ENCODE data around the gene TRIM9. TPM values are rescaled to one million over a fixed set of nuclear protein-coding genes. Genes with fewer than 3 reads are reported as not detected.

Gene TRIM9
- total RNA-seq: 1 to 10 TPM; 1.7 to 2.3 TPM

DNA sequence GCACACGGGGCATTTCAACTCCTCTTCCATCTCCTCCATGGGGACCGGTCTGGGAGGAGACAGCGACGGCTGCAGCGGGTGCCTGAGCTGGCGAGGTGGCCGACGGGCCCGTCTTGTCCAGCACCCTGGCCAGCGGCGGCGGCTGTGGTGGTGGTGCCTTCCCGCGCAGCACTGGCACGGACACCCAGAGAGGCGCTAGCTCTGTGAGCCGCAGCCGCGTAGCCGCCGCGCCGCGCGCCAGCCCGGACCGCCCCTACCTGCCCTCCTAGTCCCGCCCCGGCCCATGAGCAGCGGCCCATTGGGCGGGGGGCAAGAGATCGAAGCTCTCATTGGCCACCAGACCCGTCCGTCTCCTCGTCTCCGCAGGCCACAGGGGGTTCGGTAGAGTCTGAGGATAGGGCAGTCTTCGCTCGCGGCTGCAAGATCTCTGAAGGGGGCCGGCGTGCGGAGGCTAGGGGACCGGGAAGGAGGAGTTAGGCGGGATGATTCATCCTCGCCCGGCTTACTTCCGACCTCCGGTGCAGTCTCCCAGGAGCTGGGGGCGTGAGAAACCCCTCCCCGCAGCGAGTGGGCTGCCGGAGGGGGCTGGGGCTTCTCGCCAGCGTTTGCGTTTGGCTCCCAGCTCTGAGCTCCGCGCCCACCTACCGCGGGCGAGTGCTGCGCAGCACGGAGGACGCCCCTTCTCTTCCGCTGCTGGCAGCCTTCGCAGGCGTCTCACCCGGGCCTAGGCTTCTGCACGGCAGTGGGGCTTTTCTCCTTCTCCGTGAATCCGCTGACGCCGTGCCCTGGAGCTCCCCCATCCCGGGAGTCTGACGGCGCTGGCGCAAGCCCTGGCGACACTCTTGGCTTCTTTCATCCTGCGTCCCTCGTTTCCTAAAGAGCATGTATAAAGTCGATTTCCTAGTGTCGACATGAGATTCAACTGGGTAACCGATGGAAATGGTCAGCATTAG lies at the start of gene TRIM9:
Gene TRIM9 (minus strand): TSS at position 205 of the 953 bp plus-strand sequence. CDS start 166 bp downstream, at position 39.
- DNase-seq (peak; percentile 92), ATAC-seq (ENCODE audit: low read depth) (peak; percentile 97)
- H3K27me3 Mint-ChIP-seq: peaks cover 16% of the 10 kb centered on the region
- POLR2A ChIA-PET: interaction anchor here (0.5 to 1.6 kb wide), 4 partner anchors 9 to 1240 kb away, joined by 4 to 5 read pairs (median 4); no protein-coding TSS in a partner anchor
- peak within 1 kb of the TSS; percentile 82 for H3K27ac Mint-ChIP-seq
- H3K4me3 Mint-ChIP-seq: peak within 1 kb of the TSS; percentile 95
- no peaks in the 10 kb centered on the region for H3K9me3 Mint-ChIP-seq
- H3K4me1 Mint-ChIP-seq: peaks cover 13% of the 10 kb centered on the region
- H3K36me3 Mint-ChIP-seq: no peaks in the 10 kb centered on the region

GRCh38 chr14:51140856-51141255 lies 46.0 kb upstream of the TRIM9 start:
- POLR2A ChIA-PET: no interaction called here
- Mint-ChIP-seq H3K27me3 (no peaks in the 10 kb centered on the region), H3K36me3 (no peaks in the 10 kb centered on the region), H3K9me3 (peaks cover 3% of the 10 kb centered on the region), H3K4me3 (no peak overlapping the region), H3K4me1 (no peaks in the 10 kb centered on the region), H3K27ac (no peak overlapping the region)
- no peak for DNase-seq
- ATAC-seq (ENCODE audit: low read depth): no peak

DNA sequence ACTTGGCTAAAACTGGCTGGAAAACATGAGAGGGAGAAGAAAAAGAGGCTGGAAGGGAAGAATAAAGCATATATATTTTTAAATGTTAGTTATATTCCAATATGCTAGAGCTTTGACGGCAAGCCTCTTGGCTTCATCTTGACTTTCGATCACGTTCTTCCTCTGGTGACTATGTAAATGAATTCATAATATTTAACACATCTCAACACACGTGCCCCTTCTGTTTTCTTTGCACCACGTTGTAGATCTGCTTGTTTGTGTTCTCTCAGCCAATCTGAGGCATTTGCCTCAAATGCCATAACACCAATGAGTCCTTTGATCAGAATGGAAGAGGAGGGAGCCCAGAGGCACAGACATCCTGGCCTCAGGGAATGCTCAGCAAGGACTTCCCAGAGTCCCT lies 45.4 kb upstream of the TRIM9 start:
- no peak for DNase-seq
- Mint-ChIP-seq H3K4me1 (no peaks in the 10 kb centered on the region), H3K36me3 (no peaks in the 10 kb centered on the region), H3K9me3 (peaks cover 5% of the 10 kb centered on the region), H3K4me3 (no peak overlapping the region), H3K27me3 (no peaks in the 10 kb centered on the region), H3K27ac (no peak overlapping the region)
- POLR2A ChIA-PET: no interaction called here
- no peak for ATAC-seq (ENCODE audit: low read depth)

- no peaks in the 10 kb centered on the region for H3K36me3 Mint-ChIP-seq
- peaks cover 5% of the 10 kb centered on the region for H3K9me3 Mint-ChIP-seq
- no peak overlapping the region for H3K4me3 Mint-ChIP-seq
- no peak overlapping the region for H3K27ac Mint-ChIP-seq
- DNase-seq (no peak), ATAC-seq (ENCODE audit: low read depth) (no peak)
- H3K4me1 Mint-ChIP-seq: no peaks in the 10 kb centered on the region
- POLR2A ChIA-PET: no interaction called here
- H3K27me3 Mint-ChIP-seq: no peaks in the 10 kb centered on the region
Measured at GRCh38 chr14:51139121-51139681, 44.3 kb upstream of the TRIM9 start.

DNA sequence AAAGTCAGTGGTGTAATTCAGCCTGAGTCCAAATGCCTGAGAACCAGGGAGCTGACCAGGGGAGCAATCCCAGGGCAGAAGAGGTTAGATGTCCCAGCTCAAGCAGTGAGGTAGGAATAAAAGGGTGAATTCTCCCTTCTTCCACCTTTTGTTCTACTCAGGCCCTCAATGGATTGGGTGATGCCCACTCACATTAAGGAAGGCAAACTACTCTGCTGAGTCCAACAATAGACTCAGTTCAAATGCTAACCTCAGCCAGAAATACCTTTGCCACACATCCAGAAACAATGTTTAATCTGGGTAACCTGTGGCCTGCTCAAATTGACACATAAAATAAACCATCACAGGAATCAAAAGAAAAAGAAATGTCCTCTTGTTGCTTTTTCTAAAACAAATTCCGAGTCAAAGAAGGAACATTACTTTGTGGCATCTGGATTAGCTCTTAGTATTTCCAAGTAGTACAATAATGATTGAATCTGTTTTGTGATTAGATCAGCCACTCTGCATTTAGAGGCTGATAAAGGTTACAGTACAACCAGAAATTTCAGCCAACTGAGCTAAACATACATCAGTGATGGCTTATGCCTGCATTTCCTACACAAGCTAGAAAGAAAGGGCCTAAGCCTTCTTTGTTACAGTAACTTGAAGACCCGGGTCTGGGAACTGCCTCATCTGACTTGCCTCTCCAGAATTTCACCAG lies 43.6 kb upstream of the TRIM9 start:
- Mint-ChIP-seq H3K27me3 (peaks cover 4% of the 10 kb centered on the region), H3K9me3 (peaks cover 5% of the 10 kb centered on the region), H3K4me3 (no peak overlapping the region), H3K27ac (no peak overlapping the region), H3K4me1 (no peaks in the 10 kb centered on the region), H3K36me3 (no peaks in the 10 kb centered on the region)
- DNase-seq (no peak), ATAC-seq (ENCODE audit: low read depth) (no peak)
- POLR2A ChIA-PET: no interaction called here

DNA sequence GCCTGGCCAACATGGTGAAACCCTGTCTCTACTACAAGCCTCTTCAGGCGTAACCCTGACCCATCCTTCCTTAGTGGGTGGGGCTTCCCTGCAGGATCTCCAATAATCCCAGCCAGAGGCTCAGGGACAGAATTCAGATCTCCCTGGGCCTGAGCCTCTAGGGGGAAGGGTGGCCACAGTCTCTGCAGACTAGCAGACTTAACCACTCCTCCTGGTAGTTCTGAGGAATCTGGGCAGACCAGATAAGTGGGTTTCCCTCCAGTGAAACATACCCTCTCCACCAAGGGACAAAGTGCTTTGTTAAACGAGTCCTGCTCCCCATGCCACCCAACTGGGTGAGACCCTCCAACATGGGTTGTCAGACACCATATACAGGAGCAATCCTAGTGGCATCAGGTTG lies 36.6 kb upstream of the TRIM9 start:
- POLR2A ChIA-PET: no interaction called here
- H3K27me3 Mint-ChIP-seq: peaks cover 7% of the 10 kb centered on the region
- DNase-seq (no peak), ATAC-seq (ENCODE audit: low read depth) (no peak)
- H3K4me3 Mint-ChIP-seq: no peak overlapping the region
- peaks cover 5% of the 10 kb centered on the region for H3K9me3 Mint-ChIP-seq
- H3K4me1 Mint-ChIP-seq: no peaks in the 10 kb centered on the region
- no peaks in the 10 kb centered on the region for H3K36me3 Mint-ChIP-seq
- H3K27ac Mint-ChIP-seq: no peak overlapping the region

DNA sequence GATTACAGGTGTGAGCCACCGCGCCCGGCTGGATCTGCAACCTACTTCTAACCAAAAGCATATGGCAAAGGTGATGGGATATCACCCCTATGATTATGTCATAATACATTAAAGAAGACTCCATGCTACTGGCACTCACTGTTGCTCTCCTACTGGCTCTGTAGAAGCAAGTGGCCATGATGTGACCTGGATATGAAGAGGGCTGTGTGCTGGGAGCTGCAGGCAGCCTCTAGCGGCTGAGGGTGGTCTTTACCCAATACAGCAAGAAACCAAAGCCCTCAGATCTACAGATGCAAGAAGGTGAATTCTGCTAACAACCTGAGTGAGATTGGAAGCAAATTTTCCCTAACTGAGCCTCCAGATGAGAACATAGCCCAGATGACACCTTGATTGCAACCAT lies 34.2 kb upstream of the TRIM9 start:
- Mint-ChIP-seq H3K27ac (no peak overlapping the region), H3K4me3 (no peak overlapping the region), H3K4me1 (no peaks in the 10 kb centered on the region), H3K27me3 (peaks cover 8% of the 10 kb centered on the region), H3K36me3 (no peaks in the 10 kb centered on the region), H3K9me3 (peaks cover 4% of the 10 kb centered on the region)
- POLR2A ChIA-PET: no interaction called here
- ATAC-seq (ENCODE audit: low read depth): no peak
- DNase-seq: no peak

DNA sequence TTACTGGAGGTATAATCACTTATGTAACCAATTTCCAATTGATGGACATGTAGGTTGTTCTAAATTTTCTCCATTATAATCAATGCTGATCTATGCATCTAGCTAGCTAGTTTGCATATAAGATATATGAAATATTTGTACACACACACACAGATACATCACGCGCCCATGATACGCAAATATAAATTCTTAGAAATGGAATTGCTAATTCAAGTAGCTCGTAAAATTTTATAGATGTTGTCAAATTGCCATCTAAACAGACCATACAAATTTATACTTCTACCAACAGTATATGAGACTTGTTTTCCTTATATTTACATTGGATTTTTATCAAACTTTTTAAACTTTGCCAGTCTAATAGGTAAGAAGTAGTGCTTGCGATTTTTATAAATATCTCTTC lies 29.1 kb upstream of the TRIM9 start:
- Mint-ChIP-seq H3K4me3 (no peak overlapping the region), H3K36me3 (no peaks in the 10 kb centered on the region), H3K9me3 (peaks cover 2% of the 10 kb centered on the region), H3K4me1 (no peaks in the 10 kb centered on the region), H3K27ac (no peak overlapping the region), H3K27me3 (peaks cover 26% of the 10 kb centered on the region)
- DNase-seq: no peak
- ATAC-seq (ENCODE audit: low read depth): no peak
- POLR2A ChIA-PET: no interaction called here

GRCh38 chr14:51121096-51121495 lies 26.2 kb upstream of the TRIM9 start:
- Mint-ChIP-seq H3K4me3 (no peak overlapping the region), H3K27me3 (peaks cover 31% of the 10 kb centered on the region), H3K9me3 (peaks cover 2% of the 10 kb centered on the region), H3K27ac (no peak overlapping the region), H3K36me3 (no peaks in the 10 kb centered on the region), H3K4me1 (no peaks in the 10 kb centered on the region)
- POLR2A ChIA-PET: no interaction called here
- no peak for DNase-seq
- ATAC-seq (ENCODE audit: low read depth): no peak

GRCh38 chr14:51119411-51120051 lies 24.6 kb upstream of the TRIM9 start:
- ATAC-seq (ENCODE audit: low read depth): no peak
- Mint-ChIP-seq H3K4me1 (no peaks in the 10 kb centered on the region), H3K4me3 (no peak overlapping the region), H3K36me3 (no peaks in the 10 kb centered on the region), H3K27me3 (peaks cover 30% of the 10 kb centered on the region), H3K27ac (no peak overlapping the region), H3K9me3 (no peaks in the 10 kb centered on the region)
- no peak for DNase-seq
- POLR2A ChIA-PET: no interaction called here

DNA sequence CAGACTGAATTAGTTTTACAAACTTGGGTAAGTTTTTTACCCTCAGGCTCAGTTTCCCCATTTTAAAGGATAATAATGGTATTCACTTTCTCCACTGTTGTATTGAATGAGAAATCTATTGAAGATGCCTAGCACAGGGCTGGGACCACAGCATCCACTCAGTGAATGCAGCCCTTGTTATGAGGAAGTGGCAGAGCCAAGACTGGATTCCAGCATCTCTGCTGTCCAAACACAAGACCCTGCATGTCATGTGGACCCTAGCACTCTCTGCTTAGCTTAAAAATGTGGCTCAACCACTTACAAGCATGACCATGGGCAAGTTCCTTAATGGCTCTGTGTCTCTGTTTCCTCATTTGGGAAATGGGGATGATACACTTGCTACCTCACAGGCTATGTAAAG lies 24.1 kb upstream of the TRIM9 start:
- no peak overlapping the region for H3K4me3 Mint-ChIP-seq
- no peaks in the 10 kb centered on the region for H3K4me1 Mint-ChIP-seq
- peaks cover 30% of the 10 kb centered on the region for H3K27me3 Mint-ChIP-seq
- H3K36me3 Mint-ChIP-seq: no peaks in the 10 kb centered on the region
- H3K9me3 Mint-ChIP-seq: no peaks in the 10 kb centered on the region
- H3K27ac Mint-ChIP-seq: no peak overlapping the region
- POLR2A ChIA-PET: no interaction called here
- ATAC-seq (ENCODE audit: low read depth): no peak
- no peak for DNase-seq

DNA sequence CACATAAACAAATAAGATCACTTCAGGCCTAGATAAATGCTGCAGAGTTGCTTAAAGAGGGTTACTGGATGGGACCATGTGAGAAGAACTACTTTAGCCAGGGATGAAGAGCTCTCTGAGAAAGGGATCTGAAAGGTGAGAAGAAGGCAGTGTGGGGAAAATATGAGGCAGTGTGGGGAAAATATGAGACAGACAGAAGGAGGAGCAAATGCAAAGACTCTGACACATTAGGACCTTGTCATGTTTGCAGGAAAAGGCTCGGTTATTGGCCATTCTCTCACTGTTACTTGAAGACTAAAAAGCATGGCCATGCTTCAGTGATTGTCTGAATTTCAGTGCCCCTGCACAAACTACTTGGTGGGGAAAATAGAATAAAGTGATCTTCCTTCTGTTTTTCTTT lies 22.7 kb upstream of the TRIM9 start:
- H3K4me1 Mint-ChIP-seq: no peaks in the 10 kb centered on the region
- no peak overlapping the region for H3K4me3 Mint-ChIP-seq
- H3K27me3 Mint-ChIP-seq: peaks cover 29% of the 10 kb centered on the region
- H3K9me3 Mint-ChIP-seq: no peaks in the 10 kb centered on the region
- POLR2A ChIA-PET: no interaction called here
- ATAC-seq (ENCODE audit: low read depth) (no peak), DNase-seq (no peak)
- H3K36me3 Mint-ChIP-seq: no peaks in the 10 kb centered on the region
- no peak overlapping the region for H3K27ac Mint-ChIP-seq

GRCh38 chr14:51116682-51117081 lies 21.8 kb upstream of the TRIM9 start:
- H3K36me3 Mint-ChIP-seq: no peaks in the 10 kb centered on the region
- no peak overlapping the region for H3K27ac Mint-ChIP-seq
- no peak for DNase-seq
- no peak for ATAC-seq (ENCODE audit: low read depth)
- POLR2A ChIA-PET: no interaction called here
- H3K9me3 Mint-ChIP-seq: no peaks in the 10 kb centered on the region
- no peak overlapping the region for H3K4me3 Mint-ChIP-seq
- H3K4me1 Mint-ChIP-seq: no peaks in the 10 kb centered on the region
- peaks cover 22% of the 10 kb centered on the region for H3K27me3 Mint-ChIP-seq

Data from activated naive CD8-positive, alpha-beta T cell treated with anti-CD3 and anti-CD28 coated beads, Interleukin-2, amount 10 ng/mL, durations not matched to agents 7 days and 5 days (primary cell).